GM13976 (cell line): ENCODE measurements around the gene SHH.

Source experiments
- DNase-seq: peaks from one replicate; pipeline ENCODE4 v3.0.0; 2012; ENCODE audit warnings: low spot score
- CTCF ChIP-seq: IDR thresholded peaks from 2 replicates; pipeline ENCODE4 v1.5.1; 2012; ENCODE audit warnings: borderline replicate concordance, mild to moderate bottlenecking; ENCODE audit not compliant: insufficient read depth; ENCODE audit errors: extremely low read depth, missing control alignments, control extremely low read depth
- in situ Hi-C: fragments of 300-500 bp; cut with MboI; formaldehyde crosslinking; loops from one replicate; pipeline ENCODE4 v1.12.0; 2022; ENCODE audit warnings: low sequenced_read_pairs, mixed read lengths, inconsistent platforms; ENCODE audit not compliant: unreplicated experiment

Gene SHH

GRCh38 chr7:155809332-155809946 is 2.8 kb downstream of the SHH start:
- no peak for TF ChIP-seq CTCF
- in situ Hi-C loops: loop anchor here (25.0 kb wide), 1 partner anchor 1003 kb away; no protein-coding TSS in a partner anchor
- no peak for DNase-seq

- in situ Hi-C loops: loop anchor here (25.0 kb wide), 1 partner anchor 1004 kb away; no protein-coding TSS in a partner anchor
- DNase-seq: no peak
- TF ChIP-seq CTCF: no peak
Observed at GRCh38 chr7:155808549-155809331, 3.5 kb downstream of the SHH start.

- no peak for TF ChIP-seq CTCF
- DNase-seq: no peak
- in situ Hi-C loops: loop anchor here (25.0 kb wide), 1 partner anchor 1004 kb away; no protein-coding TSS in a partner anchor
Observed at GRCh38 chr7:155807789-155808548, 4.3 kb downstream of the SHH start.

- no peak for TF ChIP-seq CTCF
- in situ Hi-C loops: loop anchor here (25.0 kb wide), 1 partner anchor 1005 kb away; no protein-coding TSS in a partner anchor
- no peak for DNase-seq
Observed at GRCh38 chr7:155807065-155807671, 5.1 kb downstream of the SHH start.

GRCh38 chr7:155806096-155806871 is 6.0 kb downstream of the SHH start:
- in situ Hi-C loops: loop anchor here (25.0 kb wide), 1 partner anchor 1006 kb away; no protein-coding TSS in a partner anchor
- DNase-seq: no peak
- no peak for TF ChIP-seq CTCF
